Effector memory CD4-positive, alpha-beta T cell (primary cell): Measurements from ENCODE around the gene GPT2.

Experiments
- DNase-seq, 3 donors: peaks; one replicate each; pipeline ENCODE4 v3.0.0-alpha.2; 2020
- H3K27ac ChIP-seq: 2 replicates; pipeline ENCODE4 v1.7.0; 2013; ENCODE audit warnings: mild to moderate bottlenecking, low read length, moderate library complexity; ENCODE audit not compliant: insufficient read depth, poor library complexity, severe bottlenecking
- H3K27me3 ChIP-seq: replicated peaks from 2 replicates; pipeline ENCODE4 v1.7.0; 2013; ENCODE audit warnings: mild to moderate bottlenecking, low read length; ENCODE audit not compliant: insufficient read depth, control insufficient read depth, poor library complexity, severe bottlenecking
- H3K36me3 ChIP-seq: 2 replicates; pipeline ENCODE4 v1.7.0; 2013; ENCODE audit warnings: mild to moderate bottlenecking, low read length, moderate library complexity; ENCODE audit not compliant: control insufficient read depth, insufficient read depth
- H3K4me1 ChIP-seq: 2 replicates; pipeline ENCODE4 v1.7.0; 2013; ENCODE audit warnings: low read length, mild to moderate bottlenecking; ENCODE audit not compliant: control insufficient read depth, insufficient read depth, poor library complexity, severe bottlenecking
- H3K4me3 ChIP-seq: 2 replicates; pipeline ENCODE4 v1.7.0; 2013; ENCODE audit warnings: low read length, low read depth, mild to moderate bottlenecking; ENCODE audit not compliant: insufficient read depth, poor library complexity, severe bottlenecking
- H3K9me3 ChIP-seq: 2 replicates; pipeline ENCODE4 v1.7.0; 2013; ENCODE audit warnings: mild to moderate bottlenecking, low read length, moderate library complexity; ENCODE audit not compliant: control insufficient read depth

GPT2 gene

DNA sequence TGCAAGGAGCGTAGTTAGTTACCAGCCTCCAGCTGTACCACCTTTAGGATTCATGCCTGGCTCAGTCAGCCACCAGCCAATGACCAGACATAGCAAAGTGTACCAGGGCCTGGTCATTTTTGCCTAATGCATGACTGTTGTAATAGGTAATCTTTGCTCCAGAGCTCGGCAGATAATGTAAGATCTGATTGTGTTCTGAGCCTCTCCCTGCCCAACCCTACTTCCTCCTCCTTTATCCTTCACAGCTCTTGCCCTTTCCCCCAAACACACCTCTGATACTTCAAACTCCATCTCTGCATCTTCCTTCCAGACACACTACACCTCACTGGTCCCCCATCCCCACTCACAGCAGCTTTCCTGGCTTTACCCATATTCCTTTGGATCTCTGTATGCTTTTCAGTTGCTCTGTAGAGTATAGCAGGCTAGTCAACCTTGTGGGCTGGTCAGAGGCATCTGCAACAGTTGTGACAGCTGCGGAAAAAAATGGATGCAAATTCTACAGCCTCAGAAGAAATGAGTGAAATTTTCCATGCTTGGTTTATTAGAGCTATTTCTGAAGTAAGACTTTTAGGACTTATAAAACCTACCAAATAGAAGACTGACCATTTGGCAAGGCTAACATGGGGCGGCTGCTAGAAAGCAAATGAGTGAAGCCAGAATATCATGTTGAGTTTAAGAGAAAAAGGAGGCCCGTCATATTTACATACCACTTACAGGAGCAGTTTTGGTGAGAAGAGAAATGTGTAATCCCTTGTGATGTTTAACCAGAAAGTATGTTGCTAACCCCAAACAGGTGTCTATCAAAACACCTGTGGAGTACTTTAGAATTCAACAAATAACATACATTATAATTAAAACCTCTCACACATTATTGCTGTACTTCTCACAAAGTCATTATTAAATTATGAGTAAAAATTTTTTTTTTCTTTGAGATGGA, 33.3 kb upstream of the GPT2 start:
- no peaks in the 10 kb centered on the region for H3K27me3 ChIP-seq
- H3K4me1 ChIP-seq = no peaks in the 10 kb centered on the region
- H3K27ac ChIP-seq = no peak overlapping the region
- no peaks in the 10 kb centered on the region for H3K9me3 ChIP-seq
- DNase-seq = no peak
- H3K4me3 ChIP-seq = no peak overlapping the region
- no peaks in the 10 kb centered on the region for H3K36me3 ChIP-seq

- Histone ChIP-seq H3K4me1 (no peaks in the 10 kb centered on the region), H3K4me3 (no peak overlapping the region), H3K9me3 (no peaks in the 10 kb centered on the region), H3K27ac (no peak overlapping the region), H3K36me3 (no peaks in the 10 kb centered on the region), H3K27me3 (no peaks in the 10 kb centered on the region)
- no peak for DNase-seq
Observed at GRCh38 chr16:46852130-46852529, 32.0 kb upstream of the GPT2 start.

GRCh38 chr16:46853713-46854443, 30.3 kb upstream of the GPT2 start:
- no peaks in the 10 kb centered on the region for H3K9me3 ChIP-seq
- no peaks in the 10 kb centered on the region for H3K27me3 ChIP-seq
- H3K4me3 ChIP-seq = no peak overlapping the region
- H3K4me1 ChIP-seq = no peaks in the 10 kb centered on the region
- no peak overlapping the region for H3K27ac ChIP-seq
- DNase-seq = peak; percentile 11 to 37 (median 19)
- H3K36me3 ChIP-seq = no peaks in the 10 kb centered on the region

- Histone ChIP-seq H3K4me3 (no peak overlapping the region), H3K4me1 (no peaks in the 10 kb centered on the region), H3K36me3 (no peaks in the 10 kb centered on the region), H3K9me3 (no peaks in the 10 kb centered on the region), H3K27ac (no peak overlapping the region), H3K27me3 (no peaks in the 10 kb centered on the region)
- DNase-seq = no peak
Observed at GRCh38 chr16:46854846-46855245, 29.3 kb upstream of the GPT2 start.

DNA sequence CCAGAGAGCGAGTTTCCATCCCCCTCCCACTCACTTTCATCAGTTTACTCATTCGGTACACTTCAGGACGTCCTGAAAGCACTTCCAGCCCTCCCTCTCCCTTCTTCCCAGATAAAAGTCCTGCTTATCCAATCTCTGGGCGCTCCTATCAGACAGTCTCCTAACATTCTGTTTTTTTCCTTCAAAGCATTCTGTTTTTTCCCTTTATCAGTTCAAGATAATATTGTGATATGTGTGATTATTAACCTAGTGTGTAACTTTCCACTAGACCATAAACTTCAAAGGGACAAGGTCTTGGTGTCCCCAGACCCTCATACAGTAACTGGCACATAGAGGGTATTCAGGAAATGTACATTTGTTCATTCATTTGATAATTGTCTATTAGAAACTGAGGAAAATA, 28.8 kb upstream of the GPT2 start:
- no peak overlapping the region for H3K27ac ChIP-seq
- DNase-seq = no peak
- no peaks in the 10 kb centered on the region for H3K4me1 ChIP-seq
- no peak overlapping the region for H3K4me3 ChIP-seq
- H3K27me3 ChIP-seq = no peaks in the 10 kb centered on the region
- no peaks in the 10 kb centered on the region for H3K9me3 ChIP-seq
- no peaks in the 10 kb centered on the region for H3K36me3 ChIP-seq

DNA sequence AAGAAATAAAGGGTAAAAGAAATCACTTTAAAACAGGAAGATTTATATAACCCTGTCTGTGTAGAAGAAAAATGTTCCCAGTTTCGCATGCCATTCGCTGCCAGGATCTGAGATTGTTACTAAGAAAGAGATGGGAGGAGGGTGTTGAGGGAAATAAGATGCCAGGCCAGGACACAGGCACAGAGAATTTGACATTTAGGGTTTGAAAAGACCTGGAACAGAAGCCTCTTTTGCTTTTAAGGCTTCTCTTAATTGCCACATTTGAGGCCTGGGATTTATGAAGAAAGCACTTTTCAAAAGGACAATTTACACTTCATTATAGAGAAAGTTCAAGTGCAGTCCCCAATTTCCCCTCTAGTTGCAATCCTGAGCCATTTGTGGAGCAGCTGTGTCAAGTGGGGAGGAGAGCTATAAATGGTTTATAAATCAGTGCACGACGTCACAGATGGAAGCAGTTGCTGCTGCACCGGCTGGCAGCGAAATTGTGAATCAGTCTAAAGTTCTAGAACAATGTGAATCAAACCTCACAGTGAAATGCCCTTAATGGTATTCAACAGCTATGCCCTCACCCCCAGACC, 26.7 kb upstream of the GPT2 start:
- no peak overlapping the region for H3K27ac ChIP-seq
- no peak overlapping the region for H3K4me3 ChIP-seq
- DNase-seq = no peak
- no peaks in the 10 kb centered on the region for H3K4me1 ChIP-seq
- no peaks in the 10 kb centered on the region for H3K27me3 ChIP-seq
- no peaks in the 10 kb centered on the region for H3K36me3 ChIP-seq
- H3K9me3 ChIP-seq = no peaks in the 10 kb centered on the region

- Histone ChIP-seq H3K36me3 (no peaks in the 10 kb centered on the region), H3K27me3 (no peaks in the 10 kb centered on the region), H3K27ac (no peak overlapping the region), H3K4me1 (no peaks in the 10 kb centered on the region), H3K4me3 (no peak overlapping the region), H3K9me3 (no peaks in the 10 kb centered on the region)
- DNase-seq = no peak
Observed at GRCh38 chr16:46858151-46858550, 26.0 kb upstream of the GPT2 start.

GRCh38 chr16:46859719-46860152, 24.4 kb upstream of the GPT2 start:
- DNase-seq = no peak
- Histone ChIP-seq H3K36me3 (no peaks in the 10 kb centered on the region), H3K4me3 (no peak overlapping the region), H3K27ac (no peak overlapping the region), H3K4me1 (no peaks in the 10 kb centered on the region), H3K9me3 (no peaks in the 10 kb centered on the region), H3K27me3 (no peaks in the 10 kb centered on the region)

- H3K27ac ChIP-seq = no peak overlapping the region
- no peaks in the 10 kb centered on the region for H3K36me3 ChIP-seq
- H3K4me1 ChIP-seq = no peaks in the 10 kb centered on the region
- no peak for DNase-seq
- no peaks in the 10 kb centered on the region for H3K27me3 ChIP-seq
- no peaks in the 10 kb centered on the region for H3K9me3 ChIP-seq
- no peak overlapping the region for H3K4me3 ChIP-seq
Observed at GRCh38 chr16:46862555-46863447, 21.4 kb upstream of the GPT2 start.
